HEK293T (cell line): ENCODE results near the gene PPIL1.

Source experiments
- ARNT ChIP-seq: fragments of 450-650 bp; IDR thresholded peaks from 2 replicates; pipeline ENCODE4 v1.6.1; 2017; ENCODE audit warnings: mild to moderate bottlenecking
- BHLHE40 ChIP-seq: fragments of 450-650 bp; IDR thresholded peaks from 2 replicates; pipeline ENCODE4 v1.6.1; 2016; ENCODE audit warnings: mild to moderate bottlenecking, moderate library complexity, borderline replicate concordance
- ELF4 ChIP-seq: fragments of 450-650 bp; IDR thresholded peaks from 2 replicates; pipeline ENCODE4 v1.6.1; 2017; ENCODE audit warnings: antibody characterized with exemption
- FOXA1 ChIP-seq: fragments of 450-650 bp; IDR thresholded peaks from 2 replicates; pipeline ENCODE4 v1.6.1; 2016; ENCODE audit warnings: mild to moderate bottlenecking
- FOXK2 ChIP-seq: fragments of 450-650 bp; IDR thresholded peaks from 2 replicates; pipeline ENCODE4 v1.6.1; 2016; ENCODE audit warnings: mild to moderate bottlenecking
- FOXM1 ChIP-seq: fragments of 450-650 bp; IDR thresholded peaks from 2 replicates; pipeline ENCODE4 v1.6.1; 2017; ENCODE audit warnings: mild to moderate bottlenecking, borderline replicate concordance
- HDGF ChIP-seq: fragments of 450-650 bp; IDR thresholded peaks from 2 replicates; pipeline ENCODE4 v1.6.1; 2017; ENCODE audit warnings: antibody characterized with exemption, borderline replicate concordance
- L3MBTL2 ChIP-seq: fragments of 450-650 bp; conservative IDR thresholded peaks from 2 replicates; pipeline ENCODE4 v1.6.1; 2016; ENCODE audit warnings: mild to moderate bottlenecking
- LEF1 ChIP-seq: fragments of 450-650 bp; IDR thresholded peaks from 2 replicates; pipeline ENCODE4 v1.6.1; 2017; ENCODE audit warnings: mild to moderate bottlenecking, borderline replicate concordance
- NFRKB ChIP-seq: fragments of 450-650 bp; IDR thresholded peaks from 2 replicates; pipeline ENCODE4 v1.6.1; 2016; ENCODE audit warnings: mild to moderate bottlenecking, moderate library complexity
- PKNOX1 ChIP-seq: fragments of 450-650 bp; IDR thresholded peaks from 2 replicates; pipeline ENCODE4 v1.6.1; 2016
- SP1 ChIP-seq: fragments of 450-650 bp; IDR thresholded peaks from 2 replicates; pipeline ENCODE4 v1.6.1; 2017
- SUZ12 ChIP-seq: fragments of 450-650 bp; IDR thresholded peaks from 2 replicates; pipeline ENCODE4 v1.6.1; 2016; ENCODE audit warnings: mild to moderate bottlenecking
- ZNF384 ChIP-seq: fragments of 450-650 bp; IDR thresholded peaks from 2 replicates; pipeline ENCODE4 v1.6.1; 2016

DNA sequence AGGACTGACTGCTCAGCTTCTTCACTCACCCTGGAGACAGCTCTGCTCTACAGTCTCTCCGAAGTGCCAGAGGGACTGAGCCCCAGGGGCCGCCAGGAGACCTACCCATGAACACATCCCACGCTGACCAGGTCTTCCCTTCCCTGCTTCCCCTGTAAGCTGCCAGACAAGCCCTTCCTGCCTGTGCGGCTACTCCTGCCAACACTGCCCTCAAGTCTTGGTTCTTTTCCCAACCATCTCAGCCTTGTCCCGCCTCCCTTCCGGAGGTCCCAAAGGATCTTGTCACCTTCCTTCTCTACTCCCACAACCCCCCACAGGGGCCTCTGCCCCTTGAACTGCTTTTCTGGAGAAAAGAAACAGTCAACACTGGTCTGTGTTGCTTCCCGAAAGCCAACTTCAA lies 50.4 kb downstream of the PPIL1 start:
- TF ChIP-seq FOXK2 (no peak), BHLHE40 (no peak), SP1 (no peak), HDGF (no peak), PKNOX1 (no peak), NFRKB (no peak), FOXA1 (no peak), FOXM1 (no peak), ELF4 (no peak), LEF1 (no peak), ARNT (no peak), SUZ12 (no peak), L3MBTL2 (no peak), ZNF384 (no peak)
